ENCODE measurements around the gene DUS3L. TPM values are rescaled to one million over a fixed set of nuclear protein-coding genes. Genes with fewer than 3 reads are reported as not detected.

Gene DUS3L
- total RNA-seq, 1 experiment from 2014 or later, result 67.0 TPM

- no peak overlapping the region for H3K18ac ChIP-seq (ENCODE audit: insufficient read length, low read depth, low read length)
- DNase-seq, result no peak
- no peak overlapping the region for H4K91ac ChIP-seq (ENCODE audit: insufficient read length, low read depth, low read length)
- H3K4me1 ChIP-seq (ENCODE audit: insufficient read depth, low read length), result no peaks in the 10 kb centered on the region
- H3K4me2 ChIP-seq (ENCODE audit: insufficient read depth, insufficient read length, low read length), result no peak overlapping the region
- H3T11ph ChIP-seq (ENCODE audit: low read length), result no peak overlapping the region
- H3K14ac ChIP-seq (ENCODE audit: insufficient read depth, low read length), result no peak overlapping the region
- H4K8ac ChIP-seq (replicated peaks; ENCODE audit: insufficient read length, low read depth, low read length), result no peak overlapping the region
- no peak overlapping the region for H3K4me3 Mint-ChIP-seq
- no peaks in the 10 kb centered on the region for H3K36me3 Mint-ChIP-seq (ENCODE audit: insufficient read depth in 1 of 3, low read depth in 3 of 3)
- H3K27ac ChIP-seq (ENCODE audit: insufficient read length, low read depth, low read length), result no peak overlapping the region
- H2AFZ ChIP-seq (ENCODE audit: low read length), result no peak overlapping the region
- no peaks in the 10 kb centered on the region for H4K20me1 ChIP-seq (ENCODE audit: control insufficient read depth, insufficient read depth, insufficient read length)
- TF ChIP-seq, protein P1, sequence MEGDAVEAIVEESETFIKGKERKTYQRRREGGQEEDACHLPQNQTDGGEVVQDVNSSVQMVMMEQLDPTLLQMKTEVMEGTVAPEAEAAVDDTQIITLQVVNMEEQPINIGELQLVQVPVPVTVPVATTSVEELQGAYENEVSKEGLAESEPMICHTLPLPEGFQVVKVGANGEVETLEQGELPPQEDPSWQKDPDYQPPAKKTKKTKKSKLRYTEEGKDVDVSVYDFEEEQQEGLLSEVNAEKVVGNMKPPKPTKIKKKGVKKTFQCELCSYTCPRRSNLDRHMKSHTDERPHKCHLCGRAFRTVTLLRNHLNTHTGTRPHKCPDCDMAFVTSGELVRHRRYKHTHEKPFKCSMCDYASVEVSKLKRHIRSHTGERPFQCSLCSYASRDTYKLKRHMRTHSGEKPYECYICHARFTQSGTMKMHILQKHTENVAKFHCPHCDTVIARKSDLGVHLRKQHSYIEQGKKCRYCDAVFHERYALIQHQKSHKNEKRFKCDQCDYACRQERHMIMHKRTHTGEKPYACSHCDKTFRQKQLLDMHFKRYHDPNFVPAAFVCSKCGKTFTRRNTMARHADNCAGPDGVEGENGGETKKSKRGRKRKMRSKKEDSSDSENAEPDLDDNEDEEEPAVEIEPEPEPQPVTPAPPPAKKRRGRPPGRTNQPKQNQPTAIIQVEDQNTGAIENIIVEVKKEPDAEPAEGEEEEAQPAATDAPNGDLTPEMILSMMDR (conservative IDR thresholded peaks at IDR 0.05), result no peak
- H2BK5ac ChIP-seq (ENCODE audit: insufficient read length, low read length), result no peak overlapping the region
- no peak overlapping the region for H2AK5ac ChIP-seq (ENCODE audit: insufficient read length, low read length)
- H4K5ac ChIP-seq (ENCODE audit: insufficient read length, low read depth, low read length), result no peak overlapping the region
- WGBS (ENCODE audit: extremely low coverage, insufficient read length, low lambda C conversion rate), result no CpG with 5 or more reads among the region's 9 CpGs
- H3K27me3 Mint-ChIP-seq (ENCODE audit: low read depth), result peaks cover 43% of the 10 kb centered on the region
- H2BK15ac ChIP-seq (ENCODE audit: low read depth, low read length), result no peak overlapping the region
- H2BK12ac ChIP-seq (ENCODE audit: insufficient read length, low read depth, low read length), result no peak overlapping the region
- no peak overlapping the region for H3K4ac ChIP-seq (ENCODE audit: low read depth, low read length)
- H3K4me1 Mint-ChIP-seq, result peaks cover 2 to 15% of the 10 kb centered on the region in 2 experiments; a peak in 2 of 4 replicates
- H3K23ac ChIP-seq (ENCODE audit: insufficient read length, low read depth, low read length), result no peak overlapping the region
- H3K9me3 Mint-ChIP-seq, result no peaks in the 10 kb centered on the region; a peak in 2 of 5 replicates
- no peak overlapping the region for H3K27ac Mint-ChIP-seq
- H3K27me3 ChIP-seq (ENCODE audit: insufficient read depth, low read length), result no peaks in the 10 kb centered on the region
- H3K56ac ChIP-seq (ENCODE audit: insufficient read length, low read depth, low read length), result no peak overlapping the region
- H3K9ac ChIP-seq (ENCODE audit: extremely low read depth, insufficient read length, low read length), result no peak overlapping the region
- no peak overlapping the region for H2BK20ac ChIP-seq (ENCODE audit: low read depth, low read length, poor library complexity, severe bottlenecking)
- no peaks in the 10 kb centered on the region for H3K79me1 ChIP-seq (ENCODE audit: insufficient read depth, low read depth, low read length, poor library complexity, severe bottlenecking)
- no peak overlapping the region for H2BK120ac ChIP-seq (ENCODE audit: low read depth, low read length, poor library complexity, severe bottlenecking)
- H3K23me2 ChIP-seq (ENCODE audit: insufficient read length, low read depth, low read length, poor library complexity, severe bottlenecking), result peaks cover 12% of the 10 kb centered on the region
- no peaks in the 10 kb centered on the region for H3K79me2 ChIP-seq (ENCODE audit: insufficient read depth, low read length)
- no peaks in the 10 kb centered on the region for H3K9me3 ChIP-seq (ENCODE audit: control insufficient read depth, low read depth, low read length)
Observed at GRCh38 chr19:5831159-5831558, 40.2 kb upstream of the DUS3L start.
